ENCODE results near the gene FAM83B. TPM values are rescaled to one million over a fixed set of nuclear protein-coding genes. Genes with fewer than 3 reads are reported as not detected.

Gene FAM83B
- total RNA-seq, 8 experiments from 2014 or later = 0.05 to 0.71 (median 0.12) TPM; not detected in 4

GRCh38 chr6:54827010-54827409 lies 19.6 kb upstream of the FAM83B start:
- no peak overlapping the region for H3K4me3 ChIP-seq
- 0 to 75% (median 15%) methylated on average over 1 to 2 of the region's 2 CpGs for WGBS, 10 experiments
- ATAC-seq (replicated peaks in 6 of 8) = no peak
- in situ Hi-C loops (cut with MboI; ENCODE audit: low pct_unique_long_range_greater_than_20kb in 2 of 9, low sequenced_read_pairs in 9 of 9, unreplicated experiment in 9 of 9) = no loop called here
- no peak overlapping the region for H3K27ac ChIP-seq
- no peaks in the 10 kb centered on the region for H3K4me1 ChIP-seq (replicated peaks in 1 of 2)

- no peak for ATAC-seq (replicated peaks in 6 of 8)
- Histone ChIP-seq H3K27ac (no peak overlapping the region), H3K4me1 (replicated peaks in 1 of 2) (no peaks in the 10 kb centered on the region), H3K4me3 (no peak overlapping the region)
- WGBS, 10 experiments = 0 to 100% (median 0%) methylated on average over 1 of the region's 1 CpG; no CpG with 5 or more reads in 3 of the 10 experiments
- in situ Hi-C loops (cut with MboI; ENCODE audit: low pct_unique_long_range_greater_than_20kb in 2 of 9, low sequenced_read_pairs in 9 of 9, unreplicated experiment in 9 of 9) = no loop called here
Observed at GRCh38 chr6:54830216-54830615, 16.4 kb upstream of the FAM83B start.

- ATAC-seq (replicated peaks in 6 of 8) = no peak
- WGBS, 10 experiments = 20 to 100% (median 94%) methylated on average over 1 of the region's 1 CpG; no CpG with 5 or more reads in 6 of the 10 experiments
- Histone ChIP-seq H3K4me3 (no peak overlapping the region), H3K4me1 (replicated peaks in 1 of 2) (no peaks in the 10 kb centered on the region), H3K27ac (no peak overlapping the region)
- in situ Hi-C loops (cut with MboI; ENCODE audit: low pct_unique_long_range_greater_than_20kb in 2 of 9, low sequenced_read_pairs in 9 of 9, unreplicated experiment in 9 of 9) = no loop called here
Observed at GRCh38 chr6:54835176-54835575, 11.4 kb upstream of the FAM83B start.

GRCh38 chr6:54846857-54847674 lies 495 bp downstream of the FAM83B start:
- WGBS, 10 experiments = 0 to 100% (median 40%) methylated on average over 1 to 7 of the region's 35 CpGs; no CpG with 5 or more reads in 5 of the 10 experiments
- peak overlapping the region; percentile 28 to 40 (median 34) for H3K4me3 ChIP-seq
- peak in 7 of 8 experiments; percentile 7 to 61 (median 42) for ATAC-seq (replicated peaks in 6 of 8)
- no peaks in the 10 kb centered on the region for H3K4me1 ChIP-seq (replicated peaks in 1 of 2)
- no peak overlapping the region for H3K27ac ChIP-seq
- in situ Hi-C loops (cut with MboI; ENCODE audit: low pct_unique_long_range_greater_than_20kb in 2 of 9, low sequenced_read_pairs in 9 of 9, unreplicated experiment in 9 of 9) = no loop called here

GRCh38 chr6:54847799-54848597 lies 1.4 kb downstream of the FAM83B start:
- H3K4me3 ChIP-seq = no peak overlapping the region
- ATAC-seq (replicated peaks in 6 of 8) = peak in 2 of 8 experiments; percentile 85 to 90
- no peak overlapping the region for H3K27ac ChIP-seq
- no peaks in the 10 kb centered on the region for H3K4me1 ChIP-seq (replicated peaks in 1 of 2)
- 36 to 100% (median 75%) methylated on average over 1 to 6 of the region's 9 CpGs; no CpG with 5 or more reads in 2 of the 10 experiments for WGBS, 10 experiments
- in situ Hi-C loops (cut with MboI; ENCODE audit: low pct_unique_long_range_greater_than_20kb in 2 of 9, low sequenced_read_pairs in 9 of 9, unreplicated experiment in 9 of 9) = no loop called here

- 4 to 100% (median 59%) methylated on average over 1 to 2 of the region's 2 CpGs for WGBS, 10 experiments
- no peak overlapping the region for H3K27ac ChIP-seq
- no peak overlapping the region for H3K4me3 ChIP-seq
- in situ Hi-C loops (cut with MboI; ENCODE audit: low pct_unique_long_range_greater_than_20kb in 2 of 9, low sequenced_read_pairs in 9 of 9, unreplicated experiment in 9 of 9) = no loop called here
- no peak for ATAC-seq (replicated peaks in 6 of 8)
- no peaks in the 10 kb centered on the region for H3K4me1 ChIP-seq (replicated peaks in 1 of 2)
Observed at GRCh38 chr6:54850114-54850513, 3.5 kb downstream of the FAM83B start.

GRCh38 chr6:54856129-54856528 lies 9.6 kb downstream of the FAM83B start:
- 10 to 86% (median 56%) methylated on average over 1 to 3 of the region's 3 CpGs; no CpG with 5 or more reads in 2 of the 10 experiments for WGBS, 10 experiments
- no peak overlapping the region for H3K4me3 ChIP-seq
- peak in 2 of 8 experiments; percentile 79 to 90 for ATAC-seq (replicated peaks in 6 of 8)
- in situ Hi-C loops (cut with MboI; ENCODE audit: low pct_unique_long_range_greater_than_20kb in 2 of 9, low sequenced_read_pairs in 9 of 9, unreplicated experiment in 9 of 9) = no loop called here
- no peak overlapping the region for H3K27ac ChIP-seq
- no peaks in the 10 kb centered on the region for H3K4me1 ChIP-seq (replicated peaks in 1 of 2)

GRCh38 chr6:54860132-54860531 lies 13.6 kb downstream of the FAM83B start:
- in situ Hi-C loops (cut with MboI; ENCODE audit: low pct_unique_long_range_greater_than_20kb in 2 of 9, low sequenced_read_pairs in 9 of 9, unreplicated experiment in 9 of 9) = no loop called here
- no peak for ATAC-seq (replicated peaks in 6 of 8)

GRCh38 chr6:54860739-54861138 lies 14.2 kb downstream of the FAM83B start:
- in situ Hi-C loops (cut with MboI; ENCODE audit: low pct_unique_long_range_greater_than_20kb in 2 of 9, low sequenced_read_pairs in 9 of 9, unreplicated experiment in 9 of 9) = no loop called here

More at GRCh38 chr6:54860132-54860531, 13.6 kb downstream of the FAM83B start:
- H3K27ac ChIP-seq = no peak overlapping the region
- no peak overlapping the region for H3K4me3 ChIP-seq
- no peaks in the 10 kb centered on the region for H3K4me1 ChIP-seq (replicated peaks in 1 of 2)

GRCh38 chr6:54861905-54862616 lies 15.5 kb downstream of the FAM83B start:
- Histone ChIP-seq H3K4me1 (replicated peaks in 1 of 2) (no peaks in the 10 kb centered on the region), H3K27ac (no peak overlapping the region), H3K4me3 (no peak overlapping the region)
- no peak for ATAC-seq (replicated peaks in 6 of 8)
- in situ Hi-C loops (cut with MboI; ENCODE audit: low pct_unique_long_range_greater_than_20kb in 2 of 9, low sequenced_read_pairs in 9 of 9, unreplicated experiment in 9 of 9) = no loop called here
- WGBS, 10 experiments = 38 to 91% (median 80%) methylated on average over 2 to 10 of the region's 10 CpGs; no CpG with 5 or more reads in 2 of the 10 experiments

More at GRCh38 chr6:54860739-54861138, 14.2 kb downstream of the FAM83B start:
- 18 to 95% (median 83%) methylated on average over 3 to 5 of the region's 5 CpGs; no CpG with 5 or more reads in 2 of the 10 experiments for WGBS, 10 experiments
- peak in 2 of 8 experiments; percentile 43 to 48 for ATAC-seq (replicated peaks in 6 of 8)
- no peak overlapping the region for H3K4me3 ChIP-seq
- no peak overlapping the region for H3K27ac ChIP-seq
- no peaks in the 10 kb centered on the region for H3K4me1 ChIP-seq (replicated peaks in 1 of 2)

- Histone ChIP-seq H3K4me1 (replicated peaks in 1 of 2) (no peaks in the 10 kb centered on the region), H3K27ac (no peak overlapping the region), H3K4me3 (no peak overlapping the region)
- 0 to 100% (median 80%) methylated on average over 1 to 2 of the region's 2 CpGs; no CpG with 5 or more reads in 2 of the 10 experiments for WGBS, 10 experiments
- in situ Hi-C loops (cut with MboI; ENCODE audit: low pct_unique_long_range_greater_than_20kb in 2 of 9, low sequenced_read_pairs in 9 of 9, unreplicated experiment in 9 of 9) = no loop called here
- no peak for ATAC-seq (replicated peaks in 6 of 8)
Observed at GRCh38 chr6:54864272-54864671, 17.7 kb downstream of the FAM83B start.

GRCh38 chr6:54865091-54865631 lies 18.6 kb downstream of the FAM83B start:
- Histone ChIP-seq H3K4me1 (replicated peaks in 1 of 2) (no peaks in the 10 kb centered on the region), H3K4me3 (no peak overlapping the region), H3K27ac (no peak overlapping the region)
- no peak for ATAC-seq (replicated peaks in 6 of 8)
- 19 to 100% (median 85%) methylated on average over 1 to 5 of the region's 5 CpGs for WGBS, 10 experiments
- in situ Hi-C loops (cut with MboI; ENCODE audit: low pct_unique_long_range_greater_than_20kb in 2 of 9, low sequenced_read_pairs in 9 of 9, unreplicated experiment in 9 of 9) = no loop called here
